Erythroblast (primary cell): ENCODE results near the gene FNDC5.

Experiments used
- DNase-seq, 2 experiments: peaks; one replicate each; lab custom pipeline; 2025; lab: John Stamatoyannopoulos, UW
- GATA1 ChIP-seq: IDR thresholded peaks from 2 replicates; pipeline ENCODE4 v1.6.1; 2011; ENCODE audit warnings: low read depth, mild to moderate bottlenecking, control low read depth, low read length, moderate library complexity
- POLR2A ChIP-seq: IDR thresholded peaks from 2 replicates; pipeline ENCODE4 v1.6.1; 2011; ENCODE audit warnings: mild to moderate bottlenecking, low read length

FNDC5 gene

GRCh38 chr1:32869923-32870614 lies 643 bp downstream of the FNDC5 start:
- no peak for DNase-seq
- TF ChIP-seq POLR2A (no peak), GATA1 (no peak)

- DNase-seq = no peak
- TF ChIP-seq POLR2A = no peak
- no peak for TF ChIP-seq GATA1
These were observed 1.8 kb downstream of the FNDC5 start for GRCh38 chr1:32868806-32869455.

- TF ChIP-seq GATA1 = no peak
- no peak for TF ChIP-seq POLR2A
- no peak for DNase-seq
These were observed 2.6 kb downstream of the FNDC5 start for GRCh38 chr1:32868085-32868484.

- TF ChIP-seq GATA1 (no peak), POLR2A (no peak)
These were observed 3.0 kb downstream of the FNDC5 start for GRCh38 chr1:32867671-32868070.

GRCh38 chr1:32867151-32867550 lies 3.6 kb downstream of the FNDC5 start:
- TF ChIP-seq POLR2A = no peak
- DNase-seq = no peak

More at GRCh38 chr1:32867671-32868070, 3.0 kb downstream of the FNDC5 start:
- DNase-seq = no peak

- DNase-seq = no peak
These were observed 4.9 kb downstream of the FNDC5 start for GRCh38 chr1:32865639-32866405.

GRCh38 chr1:32864375-32865019 lies 6.2 kb downstream of the FNDC5 start:
- no peak for TF ChIP-seq GATA1
- no peak for TF ChIP-seq POLR2A

More at GRCh38 chr1:32865639-32866405, 4.9 kb downstream of the FNDC5 start:
- TF ChIP-seq POLR2A (no peak), GATA1 (no peak)

GRCh38 chr1:32863881-32864245 lies 6.8 kb downstream of the FNDC5 start:
- no peak for TF ChIP-seq POLR2A
- TF ChIP-seq GATA1 = no peak

More at GRCh38 chr1:32864375-32865019, 6.2 kb downstream of the FNDC5 start:
- DNase-seq = no peak

GRCh38 chr1:32863218-32863880 lies 7.4 kb downstream of the FNDC5 start:
- DNase-seq = no peak
- TF ChIP-seq POLR2A = no peak
- no peak for TF ChIP-seq GATA1

More at GRCh38 chr1:32863881-32864245, 6.8 kb downstream of the FNDC5 start:
- no peak for DNase-seq

- no peak for TF ChIP-seq POLR2A
- TF ChIP-seq GATA1 = no peak
- DNase-seq = no peak
These were observed 8.6 kb downstream of the FNDC5 start for GRCh38 chr1:32861904-32862695.

- no peak for DNase-seq
- TF ChIP-seq POLR2A (no peak), GATA1 (no peak)
These were observed 10.1 kb downstream of the FNDC5 start for GRCh38 chr1:32860566-32860965.

- TF ChIP-seq GATA1 = no peak
- no peak for DNase-seq
These were observed 10.8 kb downstream of the FNDC5 start for GRCh38 chr1:32859915-32860314.
